K562 (cell line): ENCODE measurements around the gene CAMK1D.

Source experiments
- MAZ ChIP-seq, 2 experiments: fragments of 450-650 bp in 1 of 2; sonication (generic) in 1 of 2; formaldehyde crosslinking; IDR thresholded peaks in 1 of 2; conservative IDR thresholded peaks in 1 of 2; 2 replicates each; pipeline versions ENCODE4 v1.4.0 to v1.5.0; 2020; ENCODE audit warnings: mild to moderate bottlenecking in 1 of 2, missing genetic modification reagents in 1 of 2
- NCOA2 ChIP-seq, 2 experiments: fragments of 450-650 bp; IDR thresholded peaks; 2 replicates each; pipeline ENCODE4 v1.6.1; 2018; ENCODE audit warnings: mild to moderate bottlenecking in 2 of 2, moderate library complexity in 1 of 2; ENCODE audit not compliant: partially characterized antibody in 2 of 2
- NFYB ChIP-seq: IDR thresholded peaks from 2 replicates; pipeline ENCODE4 v1.6.1; 2011; ENCODE audit warnings: mild to moderate bottlenecking, moderate library complexity; ENCODE audit not compliant: insufficient read length; ENCODE audit errors: extremely low read depth
- PTBP1 ChIP-seq: fragments of 200-400 bp; formaldehyde crosslinking; IDR thresholded peaks from 2 replicates; pipeline ENCODE4 v1.6.1; 2017; ENCODE audit warnings: low read depth, low read length
- YBX1 ChIP-seq: fragments of 450-650 bp; IDR thresholded peaks from 2 replicates; pipeline ENCODE4 v1.7.1; 2016; ENCODE audit warnings: mild to moderate bottlenecking
- ZNF830 ChIP-seq: fragments of 250-450 bp; sonication (Bioruptor Pico); IDR thresholded peaks from 2 replicates; pipeline ENCODE4 v1.5.0; 2021; ENCODE audit warnings: mild to moderate bottlenecking
- TF ChIP-seq, protein P1 (sequence below): fragments of 450-650 bp; IDR thresholded peaks from 2 replicates; pipeline ENCODE4 v1.7.0; 2016; ENCODE audit warnings: borderline replicate concordance
- TF ChIP-seq, protein P2 (sequence below): sonication (generic); formaldehyde crosslinking; IDR thresholded peaks from 2 replicates; pipeline ENCODE4 v1.8.0; 2022; ENCODE audit warnings: missing genetic modification reagents, mild to moderate bottlenecking, borderline replicate concordance

DNA sequence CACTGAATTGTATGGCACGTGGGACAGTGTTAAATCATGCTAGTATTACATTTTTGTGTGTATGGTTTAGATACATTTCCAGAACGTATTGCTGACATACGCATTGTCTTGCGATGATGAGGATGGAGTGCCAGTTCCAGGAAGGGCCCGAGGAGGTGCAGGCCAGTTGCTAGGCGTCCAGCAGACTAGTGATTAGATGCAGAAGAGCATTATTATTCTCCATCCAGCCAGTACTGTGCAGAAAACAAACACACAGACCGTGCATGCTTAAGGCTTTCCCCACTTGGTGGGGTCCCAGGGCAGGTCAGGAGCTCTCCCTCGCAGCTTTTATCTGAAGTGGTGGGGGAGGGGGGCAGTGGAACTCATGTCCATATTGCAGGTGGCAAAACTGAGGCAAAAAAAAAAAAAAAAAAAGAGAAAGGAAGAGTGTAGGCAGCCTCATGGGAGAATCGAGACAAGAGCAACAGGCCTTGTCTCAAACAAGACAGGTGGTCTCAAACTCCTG, 189.2 kb downstream of the CAMK1D start:
- no peak for TF ChIP-seq NCOA2 (IDR thresholded peaks at IDR 0.05; ENCODE audit: partially characterized antibody in 2 of 2)
- TF ChIP-seq NFYB: no peak
- TF ChIP-seq, protein P1, sequence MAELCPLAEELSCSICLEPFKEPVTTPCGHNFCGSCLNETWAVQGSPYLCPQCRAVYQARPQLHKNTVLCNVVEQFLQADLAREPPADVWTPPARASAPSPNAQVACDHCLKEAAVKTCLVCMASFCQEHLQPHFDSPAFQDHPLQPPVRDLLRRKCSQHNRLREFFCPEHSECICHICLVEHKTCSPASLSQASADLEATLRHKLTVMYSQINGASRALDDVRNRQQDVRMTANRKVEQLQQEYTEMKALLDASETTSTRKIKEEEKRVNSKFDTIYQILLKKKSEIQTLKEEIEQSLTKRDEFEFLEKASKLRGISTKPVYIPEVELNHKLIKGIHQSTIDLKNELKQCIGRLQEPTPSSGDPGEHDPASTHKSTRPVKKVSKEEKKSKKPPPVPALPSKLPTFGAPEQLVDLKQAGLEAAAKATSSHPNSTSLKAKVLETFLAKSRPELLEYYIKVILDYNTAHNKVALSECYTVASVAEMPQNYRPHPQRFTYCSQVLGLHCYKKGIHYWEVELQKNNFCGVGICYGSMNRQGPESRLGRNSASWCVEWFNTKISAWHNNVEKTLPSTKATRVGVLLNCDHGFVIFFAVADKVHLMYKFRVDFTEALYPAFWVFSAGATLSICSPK: no peak
- TF ChIP-seq MAZ (CRISPR knock-in tag; conservative IDR thresholded peaks at IDR 0.05 in 1 of 2, IDR thresholded peaks at IDR 0.05 in 1 of 2): no peak
- TF ChIP-seq ZNF830: no peak
- TF ChIP-seq YBX1: no peak
- TF ChIP-seq PTBP1: no peak
- TF ChIP-seq, protein P2, sequence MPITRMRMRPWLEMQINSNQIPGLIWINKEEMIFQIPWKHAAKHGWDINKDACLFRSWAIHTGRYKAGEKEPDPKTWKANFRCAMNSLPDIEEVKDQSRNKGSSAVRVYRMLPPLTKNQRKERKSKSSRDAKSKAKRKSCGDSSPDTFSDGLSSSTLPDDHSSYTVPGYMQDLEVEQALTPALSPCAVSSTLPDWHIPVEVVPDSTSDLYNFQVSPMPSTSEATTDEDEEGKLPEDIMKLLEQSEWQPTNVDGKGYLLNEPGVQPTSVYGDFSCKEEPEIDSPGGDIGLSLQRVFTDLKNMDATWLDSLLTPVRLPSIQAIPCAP (CRISPR knock-in tag): no peak
